Kidney epithelial cell (primary cell): ENCODE measurements around the gene TBL3. TPM values are rescaled to one million over a fixed set of nuclear protein-coding genes. Genes with fewer than 3 reads are reported as not detected.

Experiments used
- DNase-seq: peaks from one replicate; pipeline ENCODE4 v3.0.0-alpha.2; 2010; ENCODE audit warnings: low read depth
- H3K27me3 ChIP-seq: 2 replicates; pipeline ENCODE4 v1.6.0; 2011; ENCODE audit warnings: low read length; ENCODE audit not compliant: control insufficient read depth, insufficient read depth
- H3K36me3 ChIP-seq: 2 replicates; pipeline ENCODE4 v1.5.1; 2011; ENCODE audit warnings: low read length; ENCODE audit not compliant: control insufficient read depth, insufficient read depth
- H3K4me3 ChIP-seq: 2 replicates; pipeline ENCODE4 v1.5.1; 2011; ENCODE audit warnings: low read depth, mild to moderate bottlenecking, control low read depth, low read length
- CTCF ChIP-seq: IDR thresholded peaks from 2 replicates; pipeline ENCODE4 v1.5.1; 2011; ENCODE audit warnings: mild to moderate bottlenecking, moderate library complexity, low read length, control low read depth, inconsistent platforms; ENCODE audit not compliant: insufficient read depth, poor library complexity, severe bottlenecking
- total RNA-seq: library from RNA; depleted of rRNA; stranded (reverse); fragments of >200 nt; gene quantifications from 2 replicates; pipeline ENCODE4 v1.2.3, GENCODE V29; 2015

TBL3 gene
- total RNA-seq, 1 donor from 2014 or later: 70.3 TPM

GRCh38 chr16:1972490-1972877, 631 bp downstream of the TBL3 start:
- peaks cover 5% of the 10 kb centered on the region for H3K36me3 ChIP-seq
- H3K4me3 ChIP-seq: peak overlapping the region; percentile 91
- DNase-seq: no peak
- H3K27me3 ChIP-seq: no peaks in the 10 kb centered on the region
- TF ChIP-seq CTCF: no peak

- no peak for TF ChIP-seq CTCF
- Histone ChIP-seq H3K27me3 (peaks cover 5% of the 10 kb centered on the region), H3K4me3 (no peak overlapping the region), H3K36me3 (peaks cover 5% of the 10 kb centered on the region)
- no peak for DNase-seq
These were observed 1.8 kb downstream of the TBL3 start for GRCh38 chr16:1973461-1974156.

- TF ChIP-seq CTCF: no peak
- DNase-seq: no peak
- no peak overlapping the region for H3K4me3 ChIP-seq
- peaks cover 13% of the 10 kb centered on the region for H3K27me3 ChIP-seq
- peaks cover 6% of the 10 kb centered on the region for H3K36me3 ChIP-seq
These were observed 2.6 kb downstream of the TBL3 start for GRCh38 chr16:1974157-1975070.

- no peak for TF ChIP-seq CTCF
- H3K36me3 ChIP-seq: peaks cover 6% of the 10 kb centered on the region
- DNase-seq: no peak
- H3K27me3 ChIP-seq: peaks cover 25% of the 10 kb centered on the region
- H3K4me3 ChIP-seq: no peak overlapping the region
These were observed 3.8 kb downstream of the TBL3 start for GRCh38 chr16:1975432-1976215.

- peaks cover 31% of the 10 kb centered on the region for H3K27me3 ChIP-seq
- DNase-seq: no peak
These were observed 4.3 kb downstream of the TBL3 start for GRCh38 chr16:1976216-1976520.

More at GRCh38 chr16:1976216-1976520, 4.3 kb downstream of the TBL3 start:
- no peak for TF ChIP-seq CTCF
- no peak overlapping the region for H3K4me3 ChIP-seq
- H3K36me3 ChIP-seq: peaks cover 6% of the 10 kb centered on the region
